ENCODE data around the gene RFX4.

RFX4 gene

DNA sequence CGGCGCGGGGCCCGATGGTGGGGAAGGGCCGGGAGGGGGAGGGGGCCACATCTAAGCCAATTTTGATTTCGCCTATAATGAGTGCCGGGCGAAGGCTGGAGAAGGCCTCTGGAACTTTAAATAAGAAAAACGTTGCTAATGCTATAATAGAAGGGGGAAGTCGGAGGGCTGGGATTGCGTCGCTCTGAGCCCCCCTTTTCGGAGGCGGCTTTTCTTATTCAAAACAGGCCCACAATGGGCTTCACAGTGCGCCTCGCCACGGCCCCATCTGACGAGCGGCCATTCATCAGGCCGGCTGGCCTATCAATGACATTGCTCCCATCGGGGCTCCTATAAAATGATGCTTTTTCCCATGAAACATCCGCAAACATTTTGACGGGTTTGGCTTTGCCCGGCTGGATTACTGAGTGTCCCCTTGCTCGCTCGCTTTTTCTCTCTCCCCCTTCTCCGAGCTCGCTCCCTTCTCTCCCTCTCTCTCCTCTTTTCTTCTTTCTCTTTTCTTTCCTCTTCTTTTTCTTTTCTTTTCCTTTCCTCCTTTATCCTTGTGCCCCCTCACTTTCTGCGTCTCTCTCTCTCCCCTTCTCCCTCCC lies at the start of gene RFX4:
RFX4 (plus strand) TSS at position 364 of the 590 bp plus-strand sequence. CDS start 317 bp downstream, outside the sequence.
- DNase-seq: no peak

- DNase-seq: no peak
These were observed 41.6 kb upstream of the RFX4 start for GRCh38 chr12:106541201-106541600.

- DNase-seq: no peak
These were observed 31.4 kb upstream of the RFX4 start for GRCh38 chr12:106551410-106551809.

DNA sequence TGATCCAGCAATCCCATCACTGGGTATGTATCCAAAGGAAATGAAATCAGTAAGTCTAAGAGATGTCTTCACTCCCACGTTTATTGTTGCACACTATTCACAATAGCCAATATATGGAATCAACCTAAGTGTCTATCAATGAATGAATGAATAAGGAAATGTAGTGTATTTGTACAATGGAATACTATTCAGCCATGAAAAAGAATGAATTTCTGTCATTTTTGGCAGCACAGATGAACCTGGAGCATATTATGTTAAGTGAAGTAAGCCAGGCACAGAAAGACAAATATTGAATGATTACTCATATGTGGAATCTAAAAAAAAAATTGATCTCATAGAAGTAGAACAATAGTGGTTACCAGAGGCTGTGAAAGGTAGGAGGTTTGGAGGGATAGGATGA lies 30.6 kb upstream of the RFX4 start:
- no peak for DNase-seq

- no peak for DNase-seq
These were observed 18.0 kb upstream of the RFX4 start for GRCh38 chr12:106564678-106565329.

DNA sequence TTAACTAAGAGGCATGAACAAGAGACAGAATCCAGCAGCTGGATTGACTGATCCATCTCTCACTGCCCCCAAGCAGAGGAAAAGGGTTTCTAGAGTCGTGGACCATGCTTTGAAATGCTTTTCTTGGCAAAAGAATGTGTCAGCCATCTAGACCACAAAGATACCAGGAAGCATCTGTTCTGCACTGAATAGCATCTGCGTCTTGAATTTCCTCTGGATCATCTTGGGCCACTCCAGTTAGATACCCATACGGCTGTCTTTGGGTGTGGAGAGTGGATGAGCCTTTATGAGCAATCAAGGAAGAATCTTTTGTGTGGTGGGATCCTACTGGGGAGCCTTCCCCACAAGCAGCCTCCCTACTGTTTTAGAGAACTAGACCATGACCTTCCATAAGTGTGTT lies 16.0 kb upstream of the RFX4 start:
- DNase-seq: no peak

- DNase-seq: no peak
These were observed 9.6 kb upstream of the RFX4 start for GRCh38 chr12:106573239-106573638.

- no peak for DNase-seq
These were observed 6.0 kb upstream of the RFX4 start for GRCh38 chr12:106576848-106577247.

DNA sequence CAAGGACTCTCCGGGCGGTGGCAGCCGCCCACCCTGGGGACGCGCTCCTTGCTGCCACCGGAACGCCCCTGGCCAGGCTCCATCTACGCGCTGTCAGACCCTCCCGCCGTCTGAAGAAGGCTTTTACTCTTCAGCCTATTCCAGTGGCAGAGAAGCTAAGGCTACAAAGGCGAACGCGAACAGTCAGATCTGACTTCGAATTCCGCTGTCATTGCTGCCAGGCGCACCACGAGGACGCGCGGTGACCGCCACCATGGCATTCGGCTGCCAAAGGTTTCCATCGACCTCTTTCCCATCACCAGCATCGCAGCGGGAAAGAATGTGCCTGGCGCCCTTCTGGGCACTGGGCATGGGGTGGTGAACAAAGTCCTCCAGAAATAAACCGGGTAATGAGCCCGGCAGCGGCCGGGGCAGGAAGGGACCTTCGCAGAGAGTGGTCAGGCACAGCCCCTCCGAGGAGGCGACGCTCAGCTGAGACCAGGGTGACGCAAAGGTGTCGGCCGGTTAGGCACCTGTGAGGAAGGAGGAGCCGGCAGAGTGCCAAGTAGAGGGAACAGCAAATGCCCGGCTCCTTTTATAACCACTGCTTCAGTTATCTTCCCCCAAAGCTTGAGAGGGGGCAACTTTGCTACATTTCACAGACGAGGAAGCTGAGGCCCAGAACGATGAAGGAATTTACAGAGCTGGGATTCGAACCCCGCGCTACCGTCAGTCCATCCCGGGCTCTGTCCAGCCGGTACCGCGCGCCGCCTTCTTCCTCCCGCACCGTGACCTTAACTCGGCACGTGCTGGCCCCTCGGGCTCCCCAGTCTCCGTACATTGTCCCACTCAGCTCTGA lies 1.9 kb upstream of the RFX4 start:
- no peak for DNase-seq

GRCh38 chr12:106581543-106582248 lies 1.1 kb upstream of the RFX4 start:
- peak; percentile 43 for DNase-seq

DNA sequence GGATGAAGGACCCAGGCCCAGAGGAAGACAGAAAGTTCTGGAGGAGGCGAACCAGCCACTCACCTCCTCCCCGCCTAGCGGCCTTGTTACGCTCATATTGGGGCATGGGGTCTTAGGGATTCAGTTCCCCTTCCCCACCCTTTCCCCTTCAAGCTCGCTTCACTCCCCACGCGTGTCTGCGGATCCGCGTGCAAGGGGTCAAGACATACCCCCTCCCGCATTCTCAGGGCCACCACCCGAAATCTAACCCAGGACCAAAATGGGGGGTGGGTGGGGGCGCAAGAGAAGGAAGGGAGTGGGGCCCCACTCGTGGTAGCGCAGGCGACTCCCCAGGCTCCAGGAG lies 584 bp upstream of the RFX4 start:
- DNase-seq: no peak

DNA sequence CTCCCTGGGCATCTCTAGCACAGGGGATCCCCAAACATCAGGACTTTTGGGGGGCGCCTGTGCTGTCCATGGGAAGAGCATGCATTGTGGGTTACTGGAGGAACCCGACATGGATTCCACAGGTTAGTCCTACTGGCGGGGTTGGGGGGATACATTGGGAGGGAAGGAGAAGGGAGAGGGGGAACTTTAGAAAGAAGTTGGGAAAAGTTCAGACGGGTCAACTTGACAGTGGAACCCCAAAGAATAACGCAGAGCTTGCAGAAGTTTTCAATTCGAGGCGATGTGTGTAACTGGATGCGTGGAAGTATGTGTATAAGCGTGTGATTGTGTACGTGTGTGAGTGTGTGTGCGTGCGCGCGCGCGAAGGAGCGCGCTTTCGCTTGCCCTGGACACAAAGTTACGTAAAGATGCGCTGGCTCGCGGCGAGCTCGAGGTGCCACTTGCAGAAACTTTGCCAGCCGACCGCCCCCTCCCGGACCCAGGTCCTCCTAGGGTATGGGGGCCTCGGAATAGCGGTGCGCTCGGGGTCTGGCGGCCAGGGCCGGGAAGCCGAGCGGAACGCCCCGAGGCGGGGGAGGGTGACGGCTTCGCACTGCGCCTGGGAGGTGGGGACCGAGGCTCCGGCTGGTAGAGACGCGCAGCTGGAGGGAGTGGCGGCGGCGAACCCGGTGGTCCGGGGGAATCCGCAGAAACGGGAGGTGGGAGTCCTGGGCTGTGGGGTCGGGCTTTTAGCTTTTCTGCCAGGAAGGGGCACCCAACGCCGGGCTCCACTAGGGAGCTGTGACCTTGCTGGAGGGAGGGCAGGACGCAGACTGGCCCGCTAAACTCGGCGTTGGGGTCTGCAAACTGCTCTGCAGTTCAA lies 669 bp downstream of the RFX4 start:
- DNase-seq: no peak

DNA sequence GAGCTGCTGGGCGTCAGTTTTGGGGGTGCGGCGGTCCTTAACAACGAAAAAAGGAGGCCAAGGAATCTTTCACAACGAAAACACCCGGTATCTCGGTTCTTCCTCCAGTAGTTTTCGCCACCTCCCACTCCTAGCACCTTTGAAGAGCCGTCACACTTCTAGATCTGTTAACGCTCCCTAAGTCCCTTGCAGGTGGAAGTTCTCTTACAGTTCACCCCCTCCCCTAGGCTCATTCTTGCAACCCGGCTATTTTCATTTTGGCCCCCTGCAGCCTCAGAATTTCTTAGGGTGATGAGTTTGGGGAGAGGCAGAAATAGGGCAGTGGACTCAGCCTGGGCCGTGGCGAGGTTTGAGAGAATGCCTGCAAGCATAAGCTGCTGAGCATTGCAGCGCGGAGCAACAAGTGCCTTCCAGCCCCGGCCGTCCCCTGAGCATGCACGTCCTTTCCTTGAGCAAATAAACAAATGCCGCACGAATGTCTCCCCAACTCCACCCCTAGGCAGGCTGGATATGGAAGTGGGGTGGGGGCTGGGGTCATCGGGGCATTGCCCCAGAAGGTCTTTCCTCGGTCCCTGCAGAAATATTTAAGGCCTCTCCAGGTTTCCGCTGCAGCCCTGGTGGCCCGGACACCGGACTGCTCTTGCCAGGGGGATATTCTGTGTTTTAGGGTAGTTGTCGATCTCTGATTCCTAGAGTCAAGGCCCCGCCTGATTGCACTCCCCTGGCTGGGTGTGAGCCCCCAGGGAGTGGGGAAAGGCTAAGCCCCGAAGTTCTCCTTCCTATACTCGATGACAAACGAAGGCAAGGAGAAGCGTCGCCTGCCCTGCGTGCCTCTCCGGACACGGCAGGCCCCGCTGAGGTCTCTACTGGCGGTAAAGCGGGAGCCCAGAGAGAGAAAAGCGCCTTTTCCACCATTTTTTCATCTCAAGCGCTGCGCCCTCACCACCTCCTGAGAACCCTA lies 1.6 kb downstream of the RFX4 start:
- no peak for DNase-seq

- no peak for DNase-seq
These were observed 2.3 kb downstream of the RFX4 start for GRCh38 chr12:106585105-106585520.

GRCh38 chr12:106585521-106586277 lies 2.9 kb downstream of the RFX4 start:
- no peak for DNase-seq

GRCh38 chr12:106586278-106586802 lies 3.5 kb downstream of the RFX4 start:
- no peak for DNase-seq

DNA sequence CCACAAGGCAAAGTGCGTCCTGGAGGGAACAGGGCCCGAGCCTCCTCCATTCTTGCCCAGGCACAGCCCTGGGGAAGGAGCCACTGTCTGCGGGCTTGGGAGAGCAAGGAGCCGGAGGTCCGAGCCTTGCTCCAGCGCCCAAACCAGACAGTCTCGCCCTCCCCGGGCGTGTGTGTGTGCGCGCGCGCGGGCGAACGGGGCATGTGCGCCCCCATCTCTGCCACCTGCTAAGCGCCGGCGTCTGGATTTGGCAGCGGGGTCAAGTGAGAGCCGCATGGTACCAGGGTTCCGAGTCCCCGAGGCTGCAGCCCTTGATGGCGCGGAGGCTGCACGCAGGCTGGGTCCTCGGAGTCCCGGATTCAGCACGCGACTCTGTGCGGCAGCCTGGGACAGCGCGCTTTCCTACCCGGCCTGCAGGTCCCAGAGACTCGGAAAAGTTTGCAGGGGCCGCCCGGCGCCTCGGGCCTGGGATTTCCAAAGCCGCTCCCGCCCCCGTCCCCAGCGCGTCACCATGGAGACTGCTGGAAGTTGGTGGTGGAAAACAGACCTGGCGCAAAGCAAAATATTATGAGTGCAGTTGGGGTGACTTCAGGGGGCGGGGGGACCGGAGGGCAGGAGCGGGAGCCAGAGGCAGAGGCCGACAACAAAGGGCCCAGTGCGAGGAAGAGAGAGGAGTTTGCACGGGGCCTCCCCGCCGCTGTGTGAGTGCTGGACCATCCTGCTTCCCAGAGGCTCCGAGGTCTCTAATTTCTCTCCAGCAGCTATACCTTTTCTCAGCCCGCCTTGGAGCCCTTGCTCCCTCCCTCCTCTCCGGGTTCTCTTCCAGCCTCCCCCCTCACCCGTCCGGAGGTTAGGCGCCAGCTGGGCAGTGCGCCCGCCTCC lies 4.2 kb downstream of the RFX4 start:
- peak; percentile 61 for DNase-seq

DNA sequence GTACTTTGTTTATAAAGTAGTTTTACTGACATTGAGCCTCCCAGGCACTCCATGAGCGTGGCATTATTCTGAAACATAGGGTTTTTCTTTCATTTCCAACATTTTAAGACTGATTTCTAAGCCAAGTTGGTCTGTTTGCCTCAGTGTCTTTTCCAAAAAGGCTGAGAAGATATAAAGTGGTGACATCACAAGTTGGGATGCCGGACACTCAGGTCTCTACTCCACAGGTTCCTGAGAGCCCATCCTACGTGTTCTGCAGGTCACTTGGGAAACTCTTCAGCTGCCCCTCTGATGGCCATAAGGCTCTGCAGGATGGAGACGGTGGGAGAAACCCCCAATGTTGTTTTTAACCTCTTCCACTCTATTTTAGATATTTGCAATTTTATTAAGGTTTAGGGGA lies 6.0 kb downstream of the RFX4 start:
- DNase-seq: no peak

DNA sequence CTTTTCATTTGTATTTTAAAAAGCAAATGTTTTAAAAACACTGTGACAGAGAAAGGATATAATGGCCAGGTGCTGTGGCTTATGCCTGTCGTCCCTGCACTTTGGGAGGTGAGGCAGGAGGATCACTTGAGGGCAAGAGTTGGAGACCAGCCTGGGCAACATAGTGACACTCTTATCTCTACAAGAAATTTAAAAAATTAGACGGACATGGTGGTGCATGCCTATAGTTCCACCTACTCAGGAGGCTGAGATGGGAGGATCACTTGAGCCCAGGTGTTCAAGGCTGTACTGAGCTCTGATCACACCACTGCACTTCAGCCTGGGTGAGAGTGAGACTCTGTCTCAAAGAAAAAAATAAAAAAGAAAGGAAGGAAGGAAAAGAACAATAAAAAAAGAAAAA lies 7.8 kb downstream of the RFX4 start:
- no peak for DNase-seq

Data from femur (tissue), 1 donor.